Tibial nerve (tissue), 4 donors: ENCODE results near the gene GPR146. TPM values are rescaled to one million over a fixed set of nuclear protein-coding genes. Genes with fewer than 3 reads are reported as not detected.

ENCODE experiments used
- DNase-seq, 2 donors: peaks; one replicate each; pipeline ENCODE4 v3.0.0-alpha.2; 2019; ENCODE audit warnings: low spot score in 2 of 2
- H3K27ac ChIP-seq, 4 donors: fragments of 200-600 bp; sonication (generic) in 3 of 4; one replicate each; pipeline ENCODE4 v1.5.1; 2017 to 2019; ENCODE audit warnings: mild to moderate bottlenecking in 1 of 4
- H3K27me3 ChIP-seq, 2 donors: fragments of 200-600 bp; sonication (generic) in 1 of 2; one replicate each; pipeline versions ENCODE4 v1.5.1 to v1.6.0; 2017 to 2019
- H3K36me3 ChIP-seq, 3 donors: fragments of 200-600 bp; sonication (generic); one replicate each; pipeline ENCODE4 v1.5.1; 2018 to 2019
- H3K4me1 ChIP-seq, 4 donors: fragments of 200-600 bp; sonication (generic) in 3 of 4; one replicate each; pipeline ENCODE4 v1.5.1; 2017 to 2019
- H3K4me3 ChIP-seq, 4 donors: fragments of 200-600 bp; sonication (generic) in 3 of 4; one replicate each; pipeline ENCODE4 v1.5.1; 2017 to 2019; ENCODE audit warnings: mild to moderate bottlenecking in 1 of 4, moderate library complexity in 1 of 4
- H3K9me3 ChIP-seq, 4 donors: fragments of 200-600 bp; sonication (generic) in 3 of 4; one replicate each; pipeline ENCODE4 v1.5.1; 2017 to 2019
- CTCF ChIP-seq, 5 experiments: fragments of 200-600 bp in 3 of 5; fragments of 450-650 bp in 2 of 5; sonication (generic) in 3 of 5; IDR thresholded peaks; one replicate each; pipeline ENCODE4 v1.5.1; 2016 to 2019; ENCODE audit warnings: antibody characterized with exemption in 5 of 5, mild to moderate bottlenecking in 3 of 5, moderate library complexity in 2 of 5
- EP300 ChIP-seq, 2 donors: sonication (generic); formaldehyde crosslinking; IDR thresholded peaks; one replicate each; pipeline ENCODE4 v1.6.1; 2017; ENCODE audit warnings: antibody characterized with exemption in 2 of 2, mild to moderate bottlenecking in 1 of 2
- POLR2A ChIP-seq, 2 donors: fragments of 450-650 bp; IDR thresholded peaks; one replicate each; pipeline ENCODE4 v1.6.1; 2017; ENCODE audit warnings: antibody characterized with exemption in 2 of 2, mild to moderate bottlenecking in 2 of 2, moderate library complexity in 2 of 2
- WGBS, 2 donors: methylation state at CpG; one replicate each; pipeline ENCODE4 v1.1.5; 2018; 5-methylcytosine and 5-hydroxymethylcytosine counted together
- total RNA-seq, 4 donors: library from RNA; depleted of rRNA; stranded (reverse); fragments of >200 nt; gene quantifications; one replicate each; pipeline ENCODE4 v1.1.0, GENCODE V29; 2016

GPR146 gene
- total RNA-seq, 4 donors from 2014 or later: 27.8 to 91.8 (median 59.1) TPM

- Histone ChIP-seq H3K27ac (no peak overlapping the region), H3K27me3 (no peaks in the 10 kb centered on the region), H3K4me3 (no peak overlapping the region), H3K9me3 (no peaks in the 10 kb centered on the region), H3K4me1 (peaks cover 0 to 34% (median 10%) of the 10 kb centered on the region in 4 donors), H3K36me3 (peaks cover 0 to 42% (median 0%) of the 10 kb centered on the region in 3 donors)
- TF ChIP-seq EP300 (IDR thresholded peaks at IDR 0.05): no peak
- no peak for TF ChIP-seq POLR2A (IDR thresholded peaks at IDR 0.05)
- TF ChIP-seq CTCF (IDR thresholded peaks at IDR 0.05): no peak
- no peak for DNase-seq
- WGBS, 2 donors: 85 to 96% methylated on average over 14 of the region's 14 CpGs
These were observed 49.1 kb downstream of the GPR146 start for GRCh38 chr7:1093502-1093843.

GRCh38 chr7:1093916-1094508 is 49.7 kb downstream of the GPR146 start:
- peaks cover 0 to 28% (median 10%) of the 10 kb centered on the region in 4 donors for H3K4me1 ChIP-seq
- H3K27ac ChIP-seq: no peak overlapping the region

GRCh38 chr7:1094870-1095269 is 50.5 kb downstream of the GPR146 start:
- 66 to 69% methylated on average over 12 of the region's 14 CpGs for WGBS, 2 donors
- H3K27ac ChIP-seq: peak overlapping the region in 1 of 4 donors; percentile 52

More at GRCh38 chr7:1093916-1094508, 49.7 kb downstream of the GPR146 start:
- H3K27me3 ChIP-seq: no peaks in the 10 kb centered on the region
- H3K4me3 ChIP-seq: no peak overlapping the region
- DNase-seq: no peak
- no peaks in the 10 kb centered on the region for H3K9me3 ChIP-seq
- 87 to 94% methylated on average over 13 to 20 of the region's 20 CpGs for WGBS, 2 donors
- TF ChIP-seq EP300 (IDR thresholded peaks at IDR 0.05) (no peak), POLR2A (IDR thresholded peaks at IDR 0.05) (no peak), CTCF (IDR thresholded peaks at IDR 0.05) (no peak)
- H3K36me3 ChIP-seq: peaks cover 0 to 48% (median 0%) of the 10 kb centered on the region in 3 donors

GRCh38 chr7:1095621-1096155 is 51.3 kb downstream of the GPR146 start:
- Histone ChIP-seq H3K27me3 (no peaks in the 10 kb centered on the region), H3K36me3 (peaks cover 0 to 63% (median 0%) of the 10 kb centered on the region in 3 donors), H3K4me3 (no peak overlapping the region), H3K9me3 (no peaks in the 10 kb centered on the region), H3K27ac (peak overlapping the region in 2 of 4 donors; percentile 52 to 55), H3K4me1 (peaks cover 0 to 24% (median 10%) of the 10 kb centered on the region in 4 donors)
- WGBS, 2 donors: 62 to 69% methylated on average over 22 to 23 of the region's 23 CpGs
- no peak for DNase-seq
- TF ChIP-seq EP300 (IDR thresholded peaks at IDR 0.05) (no peak), CTCF (IDR thresholded peaks at IDR 0.05) (no peak), POLR2A (IDR thresholded peaks at IDR 0.05) (no peak)

More at GRCh38 chr7:1094870-1095269, 50.5 kb downstream of the GPR146 start:
- H3K4me1 ChIP-seq: peaks cover 0 to 24% (median 10%) of the 10 kb centered on the region in 4 donors
- DNase-seq: no peak
- no peak overlapping the region for H3K4me3 ChIP-seq
- H3K27me3 ChIP-seq: no peaks in the 10 kb centered on the region
- no peaks in the 10 kb centered on the region for H3K9me3 ChIP-seq
- peaks cover 0 to 55% (median 0%) of the 10 kb centered on the region in 3 donors for H3K36me3 ChIP-seq
- TF ChIP-seq POLR2A (IDR thresholded peaks at IDR 0.05) (no peak), CTCF (IDR thresholded peaks at IDR 0.05) (no peak), EP300 (IDR thresholded peaks at IDR 0.05) (no peak)
